HG02884 (cell line): Measurements from ENCODE around the gene SLC25A48.
A peak's percentile ranks its signal among the peaks of the same experiment; 100 is the strongest.

Experiments
- ATAC-seq: cut with Tn5 transposase; IDR thresholded peaks from one replicate; pipeline ENCODE4 v1.9.1; 2021; ENCODE audit warnings: mild to moderate bottlenecking, moderate library complexity; ENCODE audit not compliant: unreplicated experiment

Gene SLC25A48

DNA sequence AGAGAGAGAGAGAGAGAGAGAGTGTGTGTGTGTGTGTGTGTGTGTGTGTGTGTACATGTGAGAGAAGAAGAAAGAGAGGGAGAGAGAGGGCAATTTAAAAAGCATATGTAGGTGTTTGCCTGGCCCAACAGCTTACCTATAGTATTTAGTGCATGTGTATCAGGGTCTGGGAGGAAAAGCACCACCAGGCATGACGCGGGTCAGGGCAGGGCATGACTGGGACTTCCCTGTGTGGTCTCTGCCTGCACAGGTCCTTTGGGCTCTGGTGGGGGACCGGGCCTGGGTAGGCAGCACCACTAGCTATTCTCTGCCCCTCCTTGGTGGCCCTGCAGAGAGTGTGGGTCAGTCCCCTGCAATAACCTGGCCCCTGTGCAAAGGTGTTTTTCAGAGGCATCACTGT, 45.1 kb downstream of the SLC25A48 start:
- ATAC-seq = no peak

DNA sequence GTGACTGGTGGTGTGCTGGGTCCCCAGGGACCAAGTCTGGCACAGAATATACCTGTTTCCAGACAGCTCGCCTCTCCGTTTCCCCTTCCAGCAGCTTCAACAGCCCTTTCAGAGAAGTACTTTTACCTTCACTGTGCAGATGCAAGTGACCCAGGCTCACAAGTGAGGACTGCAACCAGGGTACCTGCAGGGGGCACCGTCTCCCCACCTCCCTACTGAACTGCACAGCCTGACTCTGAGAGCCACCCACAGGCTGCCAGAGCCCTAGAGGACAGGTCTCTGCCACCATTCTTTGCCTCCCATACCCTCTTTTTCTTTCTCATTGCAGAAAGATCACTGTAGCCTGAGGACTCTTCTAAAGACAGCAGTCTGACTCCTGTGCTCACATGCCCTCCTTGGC, 45.8 kb downstream of the SLC25A48 start:
- no peak for ATAC-seq

DNA sequence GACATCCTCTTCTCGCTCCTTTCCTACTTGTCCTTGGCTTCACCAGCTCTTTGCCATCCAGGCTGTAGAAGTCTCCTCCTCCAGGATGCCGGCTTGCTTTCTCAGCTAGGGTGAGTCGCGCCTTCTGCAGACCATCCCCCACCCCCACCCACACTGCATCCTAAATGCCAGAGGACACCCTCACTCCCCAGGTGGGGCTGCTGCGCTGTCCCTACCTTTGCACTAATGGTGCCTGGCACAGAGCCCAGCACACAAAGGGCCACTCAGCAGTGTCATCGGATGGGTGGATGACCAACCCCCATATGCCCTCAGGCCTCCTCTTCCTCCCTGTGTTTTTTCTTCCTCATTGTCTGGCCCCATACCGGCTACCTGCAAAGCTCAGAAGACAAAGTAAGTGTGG, 46.3 kb downstream of the SLC25A48 start:
- ATAC-seq = no peak

DNA sequence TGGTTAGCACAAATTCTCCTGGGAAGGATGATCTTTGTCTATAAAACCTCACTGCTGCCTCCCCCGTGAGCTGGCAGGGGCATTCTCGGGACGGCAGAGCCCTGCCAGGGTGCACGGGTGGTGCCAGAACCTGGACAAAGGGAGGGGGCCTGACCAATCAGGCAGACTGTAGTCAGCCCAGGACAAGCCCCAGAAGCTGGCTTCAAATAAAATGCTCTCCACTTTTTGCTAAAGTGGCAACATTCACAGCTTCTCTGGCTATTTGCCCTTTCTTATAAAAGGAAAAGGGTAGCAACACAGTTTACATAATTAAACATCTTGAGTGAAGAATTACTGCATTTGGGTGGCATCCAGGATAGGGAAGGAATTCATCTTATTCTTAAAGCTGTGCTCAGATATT, 46.8 kb downstream of the SLC25A48 start:
- no peak for ATAC-seq

DNA sequence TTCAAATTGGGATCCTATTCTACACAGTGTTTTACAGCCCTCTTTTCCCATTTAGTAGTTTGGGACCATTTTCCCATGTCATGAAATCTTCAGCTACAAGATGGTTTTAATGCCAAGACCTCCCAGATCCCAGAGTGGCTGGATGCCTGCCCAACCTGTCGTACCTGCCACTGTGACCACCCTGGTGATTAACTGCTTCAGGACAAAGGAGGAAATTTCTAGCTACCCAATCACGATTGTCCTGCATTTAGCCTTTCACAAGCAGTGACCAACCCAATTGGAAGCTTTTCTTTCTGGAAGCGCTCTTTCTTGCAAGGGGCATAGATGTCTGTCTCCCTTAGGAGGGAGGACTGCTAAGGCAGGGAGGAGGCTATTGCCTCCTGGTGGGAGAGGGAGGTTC, 47.4 kb downstream of the SLC25A48 start:
- ATAC-seq = no peak

DNA sequence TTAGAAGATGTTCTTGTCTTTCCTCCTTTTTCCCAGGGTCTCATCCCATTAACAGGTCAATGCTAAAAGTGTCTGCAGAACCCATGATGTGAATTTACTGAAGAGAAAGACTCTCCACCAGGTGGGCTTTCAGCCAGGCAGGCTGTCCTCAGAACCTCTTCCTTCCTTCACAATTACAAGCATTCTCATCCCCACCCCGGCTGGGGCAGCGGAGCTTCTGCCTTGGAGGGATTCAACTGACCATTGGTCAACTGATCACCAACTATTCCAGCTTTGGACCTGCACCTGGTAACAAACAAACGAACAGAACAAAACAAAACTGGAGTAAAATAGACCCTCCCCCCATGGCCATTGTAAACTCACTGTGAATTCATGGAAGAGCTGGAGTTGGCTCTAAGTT, 48.6 kb downstream of the SLC25A48 start:
- no peak for ATAC-seq

DNA sequence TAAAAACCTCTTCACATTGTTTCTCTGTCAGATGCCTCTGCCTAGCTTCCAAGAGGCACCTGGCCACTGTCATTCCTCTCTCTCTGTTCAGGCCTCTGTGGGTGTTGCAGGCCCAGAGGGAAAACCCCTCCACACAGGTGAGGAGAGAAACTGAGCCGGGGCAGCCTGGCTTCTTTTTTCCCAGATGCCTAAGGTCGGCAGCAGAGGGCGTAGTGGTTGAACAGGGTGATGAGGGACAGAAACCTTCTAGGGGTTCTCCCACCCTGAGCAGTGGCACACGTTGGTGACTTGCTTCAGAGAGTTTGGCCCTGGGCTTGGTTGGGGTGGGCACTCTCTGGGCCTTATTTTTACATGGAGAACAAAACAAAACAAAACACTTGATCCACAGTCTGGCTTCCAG, 49.0 kb downstream of the SLC25A48 start:
- no peak for ATAC-seq

DNA sequence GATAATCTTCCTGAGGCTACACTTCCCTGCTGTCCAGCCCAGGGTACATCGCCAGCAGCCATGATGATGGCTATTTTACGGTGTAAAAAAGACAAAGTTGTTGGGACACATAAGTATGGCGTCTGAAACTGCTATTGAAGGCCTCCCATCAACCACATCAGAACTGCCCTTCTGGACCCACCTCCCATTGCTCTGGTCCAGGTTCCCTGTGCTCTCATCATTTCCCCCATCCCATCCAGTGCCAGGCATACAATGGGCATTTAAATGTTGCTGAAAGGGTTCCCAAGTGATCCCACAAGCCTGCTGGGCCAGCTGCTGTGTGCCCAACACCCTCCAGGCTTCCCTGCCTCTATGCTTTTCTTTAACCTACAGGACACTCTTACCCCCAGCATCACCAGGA, 50.6 kb downstream of the SLC25A48 start:
- ATAC-seq = no peak

DNA sequence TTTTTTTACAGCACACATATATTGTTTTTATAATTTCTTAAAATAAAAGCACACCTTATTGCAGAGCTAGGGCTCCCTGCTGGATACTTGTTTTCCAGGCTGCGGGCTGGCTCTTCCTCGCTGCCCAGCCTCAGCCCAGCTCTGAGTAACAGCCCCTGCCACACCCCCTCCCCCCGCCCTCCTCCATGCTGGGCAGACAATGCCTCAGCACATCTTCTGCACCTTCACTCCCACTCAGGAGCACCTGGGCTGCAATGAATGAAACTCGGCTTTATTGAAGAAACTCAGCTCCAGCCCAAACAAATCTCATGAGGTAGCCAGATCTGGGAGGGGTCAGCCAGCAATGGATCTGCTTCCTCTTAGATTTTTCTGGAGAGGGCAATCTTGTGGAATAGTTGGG, 51.7 kb downstream of the SLC25A48 start:
- ATAC-seq = no peak

DNA sequence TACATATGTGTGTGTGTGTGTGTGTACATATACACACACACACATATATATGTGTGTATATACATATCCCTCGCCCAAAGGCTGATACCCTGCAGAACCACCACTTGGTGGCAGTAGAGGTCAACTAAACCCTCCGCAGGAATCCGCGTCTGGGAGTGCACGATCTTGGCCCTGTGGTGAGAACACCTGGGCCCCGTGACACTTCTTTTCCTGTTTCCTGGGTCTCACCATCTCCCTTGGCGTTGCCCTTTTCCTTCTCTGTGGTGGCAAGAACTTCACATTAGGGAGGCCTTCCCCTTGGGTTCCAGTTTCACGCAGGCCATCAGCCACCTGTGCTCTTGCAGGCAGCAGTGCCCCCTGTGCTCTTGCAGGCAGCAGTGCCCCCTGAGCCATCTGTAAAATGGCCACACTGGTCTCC, 53.0 kb downstream of the SLC25A48 start:
- peak; percentile 85 for ATAC-seq

DNA sequence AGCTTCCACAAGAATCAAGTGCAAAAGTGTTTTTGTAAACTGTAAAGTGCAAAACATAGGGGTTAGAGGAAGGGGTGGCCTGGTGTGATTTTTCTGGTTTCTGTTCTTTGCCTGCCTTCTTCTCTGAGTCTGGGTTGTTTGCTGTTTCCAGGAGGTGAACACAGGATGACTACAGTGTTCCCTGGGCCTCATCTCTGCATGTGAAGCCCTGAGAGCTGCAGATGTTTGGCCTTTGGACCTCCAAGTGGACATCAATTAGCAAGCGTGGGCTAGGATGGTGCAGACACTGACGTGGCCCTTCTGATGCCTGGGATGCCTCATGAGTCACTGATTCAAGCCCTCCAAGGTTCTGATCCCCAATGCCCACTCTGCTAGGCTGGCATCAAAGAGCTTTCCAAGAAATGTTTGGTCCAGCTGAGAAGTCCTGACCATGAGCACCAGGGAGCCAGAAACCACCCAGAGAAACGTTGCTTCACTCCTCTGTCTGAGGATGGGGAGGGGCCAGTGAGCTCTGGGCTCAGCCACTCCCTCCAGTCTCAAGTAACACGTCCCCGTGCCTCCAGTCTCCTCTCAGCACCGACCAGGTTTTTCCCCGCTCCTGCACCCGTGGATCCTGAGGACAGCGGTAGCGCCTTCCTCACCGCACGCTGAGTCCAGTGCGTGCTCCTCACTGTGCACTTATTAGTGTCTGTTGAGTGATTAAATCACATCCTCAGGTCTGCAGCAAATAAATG, 53.6 kb downstream of the SLC25A48 start:
- ATAC-seq = no peak

DNA sequence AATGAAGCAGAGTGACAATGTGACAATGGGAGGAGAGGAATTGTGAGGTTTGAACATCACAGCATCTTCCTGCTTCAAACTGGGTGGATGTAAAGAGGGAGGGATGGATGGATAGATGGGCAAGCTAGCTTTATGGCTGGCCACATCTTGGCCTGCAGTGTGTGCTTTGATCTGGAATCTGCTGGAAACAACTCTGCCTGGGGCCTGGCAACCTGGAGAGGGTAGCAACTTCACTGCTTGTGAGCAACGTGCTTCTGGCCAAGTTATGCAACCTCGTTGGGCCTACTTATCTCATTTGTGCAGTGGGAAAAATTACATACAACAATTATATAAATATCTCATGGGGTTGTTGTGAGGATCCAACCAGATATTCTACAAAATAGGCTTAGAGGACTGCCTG, 55.8 kb downstream of the SLC25A48 start:
- ATAC-seq = no peak

DNA sequence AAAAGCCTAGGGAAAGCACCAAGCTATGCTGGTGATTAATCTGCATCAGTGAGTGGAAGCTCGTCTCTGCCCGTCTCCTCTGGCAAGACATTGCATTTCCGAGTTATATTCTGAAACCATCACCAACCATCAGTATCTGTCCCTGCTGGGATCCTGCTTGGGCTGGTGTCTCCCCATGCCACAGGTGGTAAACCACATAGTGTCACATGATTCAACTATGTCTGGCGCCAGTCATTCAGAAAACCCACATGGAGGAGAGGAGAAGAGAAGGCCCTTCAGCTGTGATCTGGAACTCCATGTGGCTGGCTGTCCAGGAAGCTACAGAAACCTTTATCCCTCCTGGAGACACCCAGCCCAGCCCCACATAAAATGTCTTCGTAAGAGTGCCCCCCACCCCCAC, 56.4 kb downstream of the SLC25A48 start:
- peak; percentile 71 for ATAC-seq

DNA sequence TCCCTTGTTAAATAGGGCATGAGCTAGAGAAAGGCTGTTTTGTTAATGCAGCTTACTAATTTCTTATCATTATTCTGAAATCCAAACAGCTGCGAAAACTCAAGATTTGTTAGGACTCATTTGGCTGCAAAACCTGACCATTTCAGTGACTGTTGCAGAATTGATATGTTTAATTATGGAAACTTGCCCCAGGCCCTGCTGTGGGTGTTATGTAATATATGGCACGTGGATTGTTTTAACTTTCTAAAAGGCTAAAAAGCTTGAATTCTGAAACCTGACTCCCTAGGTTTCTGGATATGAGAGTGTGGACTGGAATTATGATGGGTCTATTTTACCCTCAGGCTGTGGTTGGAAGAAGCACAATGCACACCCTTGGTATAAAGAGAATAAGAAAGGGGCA, 56.8 kb downstream of the SLC25A48 start:
- ATAC-seq = no peak

DNA sequence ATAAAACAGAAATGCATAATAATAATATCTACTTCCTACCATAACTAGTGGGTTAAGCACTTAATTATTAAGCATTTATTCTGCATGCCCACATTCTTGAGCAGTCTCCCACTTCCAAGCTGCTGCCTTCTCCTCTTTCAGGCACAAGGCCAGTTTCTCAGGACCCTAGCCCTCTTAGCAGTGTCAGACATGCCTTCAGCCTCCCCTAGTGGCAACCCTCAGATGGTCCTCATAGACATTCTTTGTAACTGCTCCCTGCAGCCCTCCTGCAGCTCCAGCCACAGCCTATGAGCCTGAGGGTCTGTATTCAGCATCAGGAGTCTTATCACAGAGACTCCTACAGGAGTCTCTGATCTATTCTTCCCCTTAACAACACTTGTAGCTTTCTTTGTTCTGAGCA, 57.3 kb downstream of the SLC25A48 start:
- no peak for ATAC-seq

DNA sequence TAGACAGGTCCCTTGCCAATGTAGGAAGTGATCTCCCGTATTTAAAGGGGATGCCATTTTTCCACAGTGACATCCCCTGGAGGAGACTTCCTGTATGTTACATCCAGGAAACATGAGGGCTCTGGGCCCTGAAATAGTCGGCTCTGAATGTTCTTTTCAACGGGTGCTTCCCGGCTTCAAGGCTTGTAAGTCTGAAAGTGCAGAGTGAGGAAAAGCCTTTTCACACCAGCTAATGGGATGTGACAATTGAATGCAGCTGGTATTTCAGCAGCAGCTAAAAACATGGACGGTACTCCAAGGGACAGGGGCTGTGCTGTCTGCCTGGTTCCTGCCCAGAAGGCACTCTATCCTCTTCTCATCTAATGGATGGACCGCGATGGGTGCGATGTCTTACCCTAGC, 59.8 kb downstream of the SLC25A48 start:
- no peak for ATAC-seq

DNA sequence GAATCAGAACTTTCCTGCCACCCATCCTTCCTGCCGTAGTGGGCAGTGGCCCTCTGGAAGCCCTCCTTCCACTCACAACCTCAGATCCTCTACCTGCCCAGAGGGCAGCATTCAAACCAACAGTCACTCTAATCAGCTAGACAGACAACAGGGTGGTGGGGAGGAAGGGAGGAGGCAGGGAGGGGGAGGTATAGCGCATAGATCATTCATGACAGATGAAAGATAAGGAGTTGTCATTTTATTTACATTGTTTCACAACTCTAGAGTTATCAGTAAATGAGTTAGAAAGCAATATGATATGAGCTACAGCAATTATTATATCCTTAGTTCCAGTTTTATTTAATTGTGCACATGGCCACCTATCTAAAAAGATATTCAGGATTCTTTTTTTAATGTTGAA, 60.3 kb downstream of the SLC25A48 start:
- ATAC-seq = no peak

DNA sequence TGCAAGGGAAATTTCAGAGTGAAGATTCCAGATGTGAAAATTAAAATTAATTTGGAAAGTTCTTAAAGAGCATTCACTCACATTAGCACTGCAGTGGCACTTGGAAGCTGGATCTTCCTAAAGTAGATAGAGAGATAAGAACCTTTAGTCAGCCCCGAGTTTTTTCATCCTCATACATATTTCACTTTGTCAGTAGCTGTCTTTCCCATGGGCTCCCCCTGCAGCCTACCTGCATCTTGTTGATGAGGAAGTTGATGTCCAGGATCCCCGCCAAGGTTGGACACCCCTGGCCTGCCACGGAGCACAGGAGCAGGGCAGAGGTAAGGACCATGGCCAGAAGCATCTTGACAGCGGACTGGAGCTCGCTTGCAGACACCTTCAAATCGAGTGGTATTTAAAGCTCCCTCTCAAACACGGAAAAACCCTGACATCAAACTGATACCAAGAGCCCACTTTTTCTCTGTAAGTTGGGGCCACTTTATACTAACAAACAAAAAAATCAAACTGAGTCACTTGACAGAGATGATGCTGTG, 61.1 kb downstream of the SLC25A48 start, which contains the start of gene IL9:
Gene IL9, minus strand, starts transcription at position 368 of the 533 bp plus-strand sequence. Its CDS starts 25 bp downstream, at position 343.
- ATAC-seq = no peak

DNA sequence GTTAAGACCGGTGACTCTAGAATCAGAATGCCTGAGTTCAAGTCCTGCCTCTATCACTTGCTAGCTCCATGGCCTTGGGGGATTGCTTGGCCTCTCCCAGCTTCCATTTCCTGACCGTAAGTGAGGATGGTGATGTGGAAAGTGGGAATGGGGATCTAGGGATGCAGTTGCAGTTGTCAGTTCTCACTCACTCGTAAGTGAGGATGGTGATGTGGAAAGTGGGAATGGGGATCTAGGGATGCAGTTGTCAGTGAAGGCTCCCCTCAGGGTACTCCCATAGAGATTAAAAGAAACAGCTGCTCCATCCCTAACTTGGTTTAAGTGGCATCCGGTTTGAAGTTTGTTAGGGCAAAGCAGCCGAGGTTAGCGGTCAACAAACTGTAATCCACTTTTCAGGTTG, 64.2 kb downstream of the SLC25A48 start:
- no peak for ATAC-seq

DNA sequence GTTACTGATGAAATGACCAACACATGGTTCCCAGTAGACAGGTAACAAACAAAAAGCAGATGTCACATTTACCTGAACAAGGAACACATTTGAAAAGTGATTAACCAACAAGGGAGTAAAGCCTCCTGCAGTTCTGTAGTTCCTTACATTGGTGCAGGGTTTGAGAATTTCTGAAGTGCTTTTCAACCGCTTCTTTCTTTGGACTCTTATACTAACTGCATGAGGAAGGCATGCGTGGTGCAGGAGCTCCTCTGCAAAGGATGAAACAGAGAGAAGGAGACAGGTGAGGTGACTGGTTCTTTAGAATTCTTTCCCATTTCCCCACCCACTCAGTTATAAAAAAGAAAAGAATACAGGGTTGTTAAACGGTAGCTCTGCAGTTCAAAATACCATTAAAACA, 65.8 kb downstream of the SLC25A48 start:
- no peak for ATAC-seq

DNA sequence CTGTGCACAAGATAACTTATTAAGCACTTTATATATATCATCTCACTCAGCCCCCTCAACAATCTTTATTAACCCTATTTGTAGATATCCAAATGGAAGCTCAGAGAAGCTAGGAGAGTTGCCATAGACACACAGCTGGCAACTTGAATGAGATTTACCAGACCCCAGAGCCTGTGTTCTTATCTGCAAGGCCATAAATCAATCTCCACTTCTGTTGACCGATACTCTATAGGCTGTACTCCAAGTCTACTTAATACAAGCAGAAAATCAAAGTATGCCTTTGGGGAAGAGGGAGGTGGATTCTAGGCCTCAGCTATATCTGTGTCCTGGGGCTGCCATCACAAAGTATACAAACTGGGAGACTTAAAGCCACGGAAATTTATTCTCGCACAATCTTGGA, 67.2 kb downstream of the SLC25A48 start:
- no peak for ATAC-seq

DNA sequence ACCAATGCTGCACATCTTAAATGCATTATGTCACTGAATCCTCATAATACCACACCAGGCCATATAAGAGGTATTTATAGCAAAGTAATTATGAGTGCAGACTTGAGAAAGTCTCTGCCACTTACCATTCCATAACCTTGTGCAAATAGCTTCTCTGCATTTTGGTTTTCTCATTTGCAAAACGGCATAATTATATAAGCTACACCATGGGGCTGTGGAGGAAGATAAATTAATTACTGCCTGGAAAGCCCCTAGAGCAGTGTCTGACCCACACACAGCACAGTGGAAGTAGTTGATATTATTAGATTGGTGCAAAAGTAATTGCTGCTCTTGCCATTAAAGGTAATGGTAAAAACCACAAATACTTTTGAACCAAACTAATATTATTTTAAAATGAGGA, 70.7 kb downstream of the SLC25A48 start:
- ATAC-seq = no peak
